RPMI7951 (cell line): ENCODE data around the gene KCNE1. TPM values are rescaled to one million over a fixed set of nuclear protein-coding genes. Genes with fewer than 3 reads are reported as not detected.
A peak's percentile ranks its signal among the peaks of the same experiment; 100 is the strongest.

Source experiments
- DNase-seq: peaks from one replicate; pipeline ENCODE4 v3.0.0-alpha.2; 2012; ENCODE audit warnings: low read depth
- total RNA-seq: library from RNA; depleted of rRNA; stranded (reverse); fragments of >200 nt; shearing (Covaris generic); gene quantifications from 2 replicates; pipeline ENCODE4 v1.2.3, GENCODE V29; 2014

Gene KCNE1
- total RNA-seq, 1 experiment from 2014 or later, result not detected

GRCh38 chr21:34536311-34536710, 24.3 kb upstream of the KCNE1 start:
- peak; percentile 58 for DNase-seq

- DNase-seq, result no peak
Observed at GRCh38 chr21:34535886-34536285, 23.9 kb upstream of the KCNE1 start.

GRCh38 chr21:34534522-34534921, 22.5 kb upstream of the KCNE1 start:
- DNase-seq, result peak; percentile 86

GRCh38 chr21:34533938-34534337, 21.9 kb upstream of the KCNE1 start:
- DNase-seq, result no peak

GRCh38 chr21:34531399-34531798, 19.4 kb upstream of the KCNE1 start:
- no peak for DNase-seq

- DNase-seq, result no peak
Observed at GRCh38 chr21:34530261-34530660, 18.3 kb upstream of the KCNE1 start.

GRCh38 chr21:34528131-34528561, 16.1 kb upstream of the KCNE1 start:
- no peak for DNase-seq

GRCh38 chr21:34526618-34527290, 14.7 kb upstream of the KCNE1 start:
- DNase-seq, result peak; percentile 98

- no peak for DNase-seq
Observed at GRCh38 chr21:34526241-34526617, 14.2 kb upstream of the KCNE1 start.

- peak; percentile 33 for DNase-seq
Observed at GRCh38 chr21:34524646-34525601, 12.9 kb upstream of the KCNE1 start.

- DNase-seq, result no peak
Observed at GRCh38 chr21:34523019-34523555, 11.1 kb upstream of the KCNE1 start.

- no peak for DNase-seq
Observed at GRCh38 chr21:34522284-34522683, 10.3 kb upstream of the KCNE1 start.

- no peak for DNase-seq
Observed at GRCh38 chr21:34521561-34521960, 9.6 kb upstream of the KCNE1 start.

GRCh38 chr21:34520764-34521508, 8.9 kb upstream of the KCNE1 start:
- no peak for DNase-seq

GRCh38 chr21:34520281-34520680, 8.3 kb upstream of the KCNE1 start:
- no peak for DNase-seq

GRCh38 chr21:34519694-34520093, 7.7 kb upstream of the KCNE1 start:
- DNase-seq, result no peak

- DNase-seq, result no peak
Observed at GRCh38 chr21:34519016-34519415, 7.0 kb upstream of the KCNE1 start.

GRCh38 chr21:34518301-34518700, 6.3 kb upstream of the KCNE1 start:
- no peak for DNase-seq

GRCh38 chr21:34517491-34518245, 5.7 kb upstream of the KCNE1 start:
- DNase-seq, result no peak

GRCh38 chr21:34517039-34517438, 5.0 kb upstream of the KCNE1 start:
- no peak for DNase-seq

- no peak for DNase-seq
Observed at GRCh38 chr21:34514576-34515115, 2.6 kb upstream of the KCNE1 start.
